Ovary (tissue), 9 donors: ENCODE results near the gene PDE4D. TPM values are rescaled to one million over a fixed set of nuclear protein-coding genes. Genes with fewer than 3 reads are reported as not detected.

Experiments used
- DNase-seq, 5 donors: peaks; one replicate each; pipeline ENCODE4 v3.0.0-alpha.2; 2019 to 2020
- H3K27ac ChIP-seq, 2 donors: fragments of 200-600 bp; one replicate each; pipeline versions ENCODE4 v1.5.1 to v1.8.0; 2019 to 2022
- H3K27me3 ChIP-seq: fragments of 200-600 bp; one replicate; pipeline ENCODE4 v1.8.0; 2022
- H3K36me3 ChIP-seq: fragments of 200-600 bp; sonication (generic); one replicate; pipeline ENCODE4 v1.5.1; 2019
- H3K4me1 ChIP-seq: one replicate; pipeline ENCODE4 v1.8.1; 2013; ENCODE audit warnings: mild to moderate bottlenecking, moderate library complexity; ENCODE audit not compliant: insufficient read depth
- H3K4me3 ChIP-seq: fragments of 200-600 bp; sonication (generic); one replicate; pipeline ENCODE4 v1.5.1; 2017
- H3K9me3 ChIP-seq, 2 donors: fragments of 200-600 bp in 1 of 2; sonication (generic) in 1 of 2; one replicate each; pipeline versions ENCODE4 v1.5.1 to v1.8.1; 2013 to 2019; ENCODE audit warnings: mild to moderate bottlenecking in 1 of 2, moderate library complexity in 1 of 2
- EP300 ChIP-seq: sonication (generic); formaldehyde crosslinking; IDR thresholded peaks from one replicate; pipeline ENCODE4 v1.6.1; 2017; ENCODE audit warnings: antibody characterized with exemption
- POLR2A ChIP-seq: fragments of 450-650 bp; IDR thresholded peaks from one replicate; pipeline ENCODE4 v1.6.1; 2017; ENCODE audit warnings: antibody characterized with exemption, mild to moderate bottlenecking, moderate library complexity
- WGBS, 3 donors: extraction: QIAGEN DNeasy Blood & Tissue Kit in 1 of 3; methylation state at CpG; one replicate each; pipeline versions ENCODE4 v1.1.5 to v1.1.7; 2013 to 2017; 5-methylcytosine and 5-hydroxymethylcytosine counted together
- intact Hi-C, 4 donors: fragments of 100-400 bp; cut with DNase I; formaldehyde crosslinking; loops; one replicate each; pipeline versions ENCODE4 v1.11.0 to v1.15.1; 2022 to 2023
- polyA plus RNA-seq, 2 donors: library from polyadenylated mRNA; stranded (reverse); fragments of 200-250 nt in 1 of 2; fragments of 350-450 nt in 1 of 2; fragmentation: Illumina TruSeq in 1 of 2; extraction: RNeasy Lipid Tissue Mini Kit (QIAGEN cat#74804) in 1 of 2; gene quantifications; one replicate each; pipeline ENCODE4 v1.2.3, GENCODE V29; 2013 to 2014
- total RNA-seq, 7 donors: library from RNA; depleted of rRNA in 2 of 7; stranded (reverse); fragments of >200 nt in 2 of 7; fragmentation: NEBNext Ultra II Directional in 3 of 7; extraction: Animal tissue kit (Norgen Biotek cat#: 25700) in 3 of 7; gene quantifications; one replicate each; pipeline versions ENCODE4 v1.1.0 to v1.2.4, GENCODE V29; 2016 to 2023
- TF ChIP-seq, protein P1 (sequence below), 3 donors: fragments of 450-650 bp in 2 of 3; fragments of 200-600 bp in 1 of 3; IDR thresholded peaks; one replicate each; pipeline versions ENCODE4 v1.5.1 to v1.8.0; 2016 to 2022; ENCODE audit warnings: antibody characterized with exemption in 3 of 3, mild to moderate bottlenecking in 1 of 3
- donor health status: DM: no; HTN: no; CAD: no; lungs with moderate emphysema.
- donor health status: DM: no; HTN: no; CAD: no.
- donor health status: Bipolar disorder and iron deficiency.
- donor health status: DM: yes; HTN: yes; CAD: no.
- donor health status: DM: no; HTN: no; CAD: no.
- donor health status: DM: yes; HTN: yes; CAD: no.

Gene PDE4D
- total and polyA plus RNA-seq, 9 donors = 1.3 to 67.6 (median 8.4) TPM

DNA sequence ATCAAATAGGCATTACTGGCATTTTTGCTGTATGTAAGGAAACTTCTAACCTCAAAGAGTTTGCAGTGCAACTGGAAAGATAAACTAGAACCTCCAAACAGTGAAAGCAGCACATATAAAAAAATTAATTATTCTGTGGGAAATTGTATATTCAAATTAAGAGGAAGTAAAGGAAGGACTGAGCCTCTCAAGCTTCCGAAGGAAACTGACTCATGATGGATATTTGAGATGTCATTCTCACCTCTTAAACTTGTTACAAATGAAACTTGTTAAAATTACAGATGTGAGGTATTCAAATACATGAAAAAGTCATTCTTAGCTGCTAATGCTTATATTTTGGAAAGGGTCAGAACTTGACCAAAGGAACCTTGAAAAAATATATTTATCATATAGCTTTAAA lies 538.7 kb downstream of the PDE4D start:
- no peaks in the 10 kb centered on the region for H3K27me3 ChIP-seq
- H3K36me3 ChIP-seq = no peaks in the 10 kb centered on the region
- H3K9me3 ChIP-seq = no peaks in the 10 kb centered on the region
- TF ChIP-seq, protein P1, sequence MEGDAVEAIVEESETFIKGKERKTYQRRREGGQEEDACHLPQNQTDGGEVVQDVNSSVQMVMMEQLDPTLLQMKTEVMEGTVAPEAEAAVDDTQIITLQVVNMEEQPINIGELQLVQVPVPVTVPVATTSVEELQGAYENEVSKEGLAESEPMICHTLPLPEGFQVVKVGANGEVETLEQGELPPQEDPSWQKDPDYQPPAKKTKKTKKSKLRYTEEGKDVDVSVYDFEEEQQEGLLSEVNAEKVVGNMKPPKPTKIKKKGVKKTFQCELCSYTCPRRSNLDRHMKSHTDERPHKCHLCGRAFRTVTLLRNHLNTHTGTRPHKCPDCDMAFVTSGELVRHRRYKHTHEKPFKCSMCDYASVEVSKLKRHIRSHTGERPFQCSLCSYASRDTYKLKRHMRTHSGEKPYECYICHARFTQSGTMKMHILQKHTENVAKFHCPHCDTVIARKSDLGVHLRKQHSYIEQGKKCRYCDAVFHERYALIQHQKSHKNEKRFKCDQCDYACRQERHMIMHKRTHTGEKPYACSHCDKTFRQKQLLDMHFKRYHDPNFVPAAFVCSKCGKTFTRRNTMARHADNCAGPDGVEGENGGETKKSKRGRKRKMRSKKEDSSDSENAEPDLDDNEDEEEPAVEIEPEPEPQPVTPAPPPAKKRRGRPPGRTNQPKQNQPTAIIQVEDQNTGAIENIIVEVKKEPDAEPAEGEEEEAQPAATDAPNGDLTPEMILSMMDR (IDR thresholded peaks at IDR 0.05) = no peak
- TF ChIP-seq EP300 (no peak), POLR2A (no peak)
- H3K4me3 ChIP-seq = no peak overlapping the region
- no peak for DNase-seq
- H3K27ac ChIP-seq = no peak overlapping the region
- intact Hi-C loops = no loop called here
- H3K4me1 ChIP-seq = peaks cover 8% of the 10 kb centered on the region
- 86 to 94% (median 88%) methylated on average over 1 of the region's 1 CpG for WGBS, 3 donors

DNA sequence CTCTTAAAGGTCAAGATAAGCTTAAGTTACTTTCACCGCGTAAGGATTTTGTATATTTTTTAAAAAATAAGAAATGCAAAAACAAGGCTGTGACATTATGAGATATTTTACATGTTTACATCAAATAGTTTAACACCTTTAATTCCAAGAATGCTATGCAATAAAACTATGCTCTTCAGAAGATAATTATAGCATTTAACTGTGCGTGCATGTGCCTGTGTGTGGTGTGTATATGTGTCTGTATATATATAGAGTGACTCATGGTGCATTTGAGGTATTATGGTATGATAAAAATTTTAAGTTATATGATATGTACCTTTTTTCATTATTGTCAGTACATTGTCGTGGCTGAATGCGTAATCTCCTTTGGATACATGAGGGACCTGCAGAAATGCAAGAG lies 539.3 kb downstream of the PDE4D start:
- Histone ChIP-seq H3K9me3 (no peaks in the 10 kb centered on the region), H3K27ac (no peak overlapping the region), H3K27me3 (no peaks in the 10 kb centered on the region), H3K4me3 (no peak overlapping the region), H3K36me3 (no peaks in the 10 kb centered on the region), H3K4me1 (peaks cover 8% of the 10 kb centered on the region)
- intact Hi-C loops = no loop called here
- no peak for TF ChIP-seq EP300
- TF ChIP-seq, protein P1 (IDR thresholded peaks at IDR 0.05) = no peak
- DNase-seq = no peak
- WGBS, 3 donors = 86 to 95% (median 86%) methylated on average over 5 of the region's 5 CpGs

DNA sequence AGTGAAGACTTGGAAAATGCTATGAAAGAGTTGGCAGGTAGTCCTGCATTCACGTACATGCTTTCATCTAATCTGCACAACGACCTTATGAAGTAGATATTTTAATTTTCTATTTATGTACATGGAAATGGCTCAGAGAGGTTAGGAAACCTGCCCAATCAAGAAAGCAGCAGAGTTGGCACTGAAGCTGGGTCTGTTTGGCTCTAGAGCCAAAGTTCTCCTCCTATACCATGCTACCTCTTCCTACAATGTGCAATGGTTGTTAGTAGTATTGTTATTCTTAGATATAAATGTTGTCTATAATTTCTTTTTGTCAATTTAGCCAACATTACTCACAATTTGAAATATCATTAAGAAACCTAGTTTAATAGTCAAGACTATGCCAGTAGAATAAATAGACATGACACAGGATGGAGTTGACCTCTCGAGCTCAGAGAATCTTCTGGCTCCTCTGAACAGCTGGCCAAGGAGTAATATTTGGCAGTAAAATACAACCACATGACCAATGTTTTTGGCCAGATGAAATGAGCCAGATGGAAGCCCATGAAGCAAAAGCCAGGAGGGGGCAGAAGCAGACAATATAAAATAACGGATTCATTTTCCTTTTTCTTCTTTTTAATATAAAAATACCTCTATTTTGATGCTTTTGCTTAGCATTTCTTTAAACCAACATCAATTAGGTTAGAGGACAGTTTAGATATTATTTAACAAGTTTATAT lies 542.3 kb downstream of the PDE4D start:
- WGBS, 3 donors = 11 to 15% (median 13%) methylated on average over 4 of the region's 4 CpGs
- no peaks in the 10 kb centered on the region for H3K9me3 ChIP-seq
- H3K36me3 ChIP-seq = no peaks in the 10 kb centered on the region
- peak overlapping the region in 1 of 2 donors; percentile 56 for H3K27ac ChIP-seq
- peak; percentile 31 to 50 (median 43) for DNase-seq
- H3K27me3 ChIP-seq = no peaks in the 10 kb centered on the region
- no peak for TF ChIP-seq POLR2A
- TF ChIP-seq, protein P1 (IDR thresholded peaks at IDR 0.05) = peak in 2 of 3 donors; percentile 26 to 51
- no peak overlapping the region for H3K4me3 ChIP-seq
- intact Hi-C loops = no loop called here
- peaks cover 2% of the 10 kb centered on the region for H3K4me1 ChIP-seq

DNA sequence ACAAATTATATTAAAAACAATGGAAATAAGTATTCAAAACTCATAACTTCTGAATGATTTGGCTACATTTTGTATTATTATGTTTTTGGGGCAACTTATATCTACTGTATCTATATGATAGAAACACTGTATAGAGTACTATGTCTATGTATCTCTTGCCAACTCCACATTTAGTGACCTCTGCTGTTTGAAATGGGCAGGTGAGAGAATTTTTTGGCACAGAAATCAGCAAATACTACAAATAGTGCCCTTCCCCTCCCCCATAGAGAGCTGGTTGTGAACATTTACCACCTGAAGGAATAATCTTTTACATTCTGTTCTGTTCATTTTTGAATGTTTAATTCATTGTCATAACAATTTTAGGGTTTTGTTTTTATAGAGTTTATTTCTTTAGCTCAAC lies 545.3 kb downstream of the PDE4D start:
- intact Hi-C loops = no loop called here
- no peaks in the 10 kb centered on the region for H3K9me3 ChIP-seq
- H3K27me3 ChIP-seq = no peaks in the 10 kb centered on the region
- TF ChIP-seq POLR2A (no peak), EP300 (no peak)
- TF ChIP-seq, protein P1 (IDR thresholded peaks at IDR 0.05) = no peak
- no peak overlapping the region for H3K27ac ChIP-seq
- H3K36me3 ChIP-seq = no peaks in the 10 kb centered on the region
- H3K4me3 ChIP-seq = no peak overlapping the region
- DNase-seq = no peak
- H3K4me1 ChIP-seq = peaks cover 2% of the 10 kb centered on the region
